OCI-LY3 (cell line): ENCODE results near the gene PIWIL4.

Experiments
- EZH2phosphoT487 ChIP-seq: fragments of 200-600 bp; shearing (Covaris generic); IDR thresholded peaks from 2 replicates; pipeline ENCODE4 v1.6.1; 2018; ENCODE audit warnings: antibody characterized with exemption, mixed run types, low read depth
- TF ChIP-seq, protein P1 (sequence below): fragments of 200-600, 300-600 bp; sonication (generic); IDR thresholded peaks from 2 replicates; pipeline ENCODE4 v1.5.1; 2014; ENCODE audit warnings: antibody characterized with exemption, low read length, low read depth

DNA sequence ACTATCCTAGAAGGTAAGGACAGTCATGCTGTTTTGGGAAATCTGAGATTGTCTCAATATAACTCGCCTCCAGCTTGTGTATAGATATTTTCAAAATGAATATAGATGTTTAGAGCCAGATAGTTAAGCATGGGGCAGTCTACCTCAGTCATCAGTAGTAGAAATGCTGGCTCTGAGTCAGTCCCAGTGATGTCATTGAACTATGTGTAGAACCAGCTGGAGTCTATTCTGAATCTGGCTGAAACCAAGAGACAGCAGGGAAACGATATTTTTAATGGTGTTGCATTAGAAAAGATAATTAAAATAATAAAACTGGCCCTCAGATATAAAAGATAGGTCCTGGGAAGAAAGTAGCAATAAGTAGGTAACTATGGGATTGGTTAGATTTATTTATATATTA lies 25.9 kb downstream of the PIWIL4 start:
- TF ChIP-seq, protein P1, sequence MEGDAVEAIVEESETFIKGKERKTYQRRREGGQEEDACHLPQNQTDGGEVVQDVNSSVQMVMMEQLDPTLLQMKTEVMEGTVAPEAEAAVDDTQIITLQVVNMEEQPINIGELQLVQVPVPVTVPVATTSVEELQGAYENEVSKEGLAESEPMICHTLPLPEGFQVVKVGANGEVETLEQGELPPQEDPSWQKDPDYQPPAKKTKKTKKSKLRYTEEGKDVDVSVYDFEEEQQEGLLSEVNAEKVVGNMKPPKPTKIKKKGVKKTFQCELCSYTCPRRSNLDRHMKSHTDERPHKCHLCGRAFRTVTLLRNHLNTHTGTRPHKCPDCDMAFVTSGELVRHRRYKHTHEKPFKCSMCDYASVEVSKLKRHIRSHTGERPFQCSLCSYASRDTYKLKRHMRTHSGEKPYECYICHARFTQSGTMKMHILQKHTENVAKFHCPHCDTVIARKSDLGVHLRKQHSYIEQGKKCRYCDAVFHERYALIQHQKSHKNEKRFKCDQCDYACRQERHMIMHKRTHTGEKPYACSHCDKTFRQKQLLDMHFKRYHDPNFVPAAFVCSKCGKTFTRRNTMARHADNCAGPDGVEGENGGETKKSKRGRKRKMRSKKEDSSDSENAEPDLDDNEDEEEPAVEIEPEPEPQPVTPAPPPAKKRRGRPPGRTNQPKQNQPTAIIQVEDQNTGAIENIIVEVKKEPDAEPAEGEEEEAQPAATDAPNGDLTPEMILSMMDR, result no peak
- TF ChIP-seq EZH2phosphoT487, result no peak
